Measurements from ENCODE around the gene SGMS1. TPM values are rescaled to one million over a fixed set of nuclear protein-coding genes. Genes with fewer than 3 reads are reported as not detected.
"Not testable (repeated sequence)": the region's sequence is repeated elsewhere in the genome, so short reads cannot be mapped to it uniquely, and the experiment has no call there.

SGMS1 gene
- total RNA-seq, 3 donors from 2014 or later (not counting 1 experiment from before 2014, with no cell fraction given): 24.5 to 32.7 (median 30.4) TPM

DNA sequence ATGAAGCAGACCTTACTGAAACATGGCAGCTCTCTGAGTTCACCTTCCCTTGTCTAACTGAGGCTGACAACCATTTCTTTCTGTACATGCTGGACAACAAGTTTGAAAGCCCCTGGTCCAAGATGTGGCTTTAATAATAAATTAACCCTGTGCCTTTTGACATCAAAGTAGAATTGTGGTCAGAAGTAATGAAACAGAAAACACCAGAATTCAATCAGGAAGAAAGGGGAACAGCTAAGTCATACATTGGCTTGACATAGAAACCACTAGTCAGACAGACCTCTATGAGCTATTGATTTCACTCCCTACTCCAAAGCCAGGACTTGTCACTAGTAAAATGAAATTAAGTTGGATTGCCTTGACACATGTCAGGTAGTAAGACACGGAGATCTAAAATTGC, 197.3 kb downstream of the SGMS1 start:
- Histone ChIP-seq H3K9me3 (ENCODE audit: control insufficient read depth, insufficient read depth, low read length) (no peaks in the 10 kb centered on the region), H3K4me1 (ENCODE audit: control insufficient read depth, insufficient read depth, low read length) (peaks cover 4% of the 10 kb centered on the region), H3K27me3 (ENCODE audit: control insufficient read depth, insufficient read depth, low read length) (no peaks in the 10 kb centered on the region), H3K36me3 (ENCODE audit: control insufficient read depth, insufficient read depth, low read length) (no peaks in the 10 kb centered on the region), H3K4me3 (ENCODE audit: low read length) (no peak overlapping the region), H3K27ac (ENCODE audit: low read length) (no peak overlapping the region)
- Mint-ChIP-seq H3K4me3 (no peak overlapping the region), H3K4me1 (peaks cover 15 to 17% of the 10 kb centered on the region in 2 donors), H3K36me3 (no peaks in the 10 kb centered on the region), H3K27ac (no peak overlapping the region), H3K9me3 (no peaks in the 10 kb centered on the region), H3K27me3 (ENCODE audit: low read depth in 2 of 2) (no peaks in the 10 kb centered on the region)
- intact Hi-C loops (cut with micrococcal nuclease): no loop called here
- TF ChIP-seq, protein P1, sequence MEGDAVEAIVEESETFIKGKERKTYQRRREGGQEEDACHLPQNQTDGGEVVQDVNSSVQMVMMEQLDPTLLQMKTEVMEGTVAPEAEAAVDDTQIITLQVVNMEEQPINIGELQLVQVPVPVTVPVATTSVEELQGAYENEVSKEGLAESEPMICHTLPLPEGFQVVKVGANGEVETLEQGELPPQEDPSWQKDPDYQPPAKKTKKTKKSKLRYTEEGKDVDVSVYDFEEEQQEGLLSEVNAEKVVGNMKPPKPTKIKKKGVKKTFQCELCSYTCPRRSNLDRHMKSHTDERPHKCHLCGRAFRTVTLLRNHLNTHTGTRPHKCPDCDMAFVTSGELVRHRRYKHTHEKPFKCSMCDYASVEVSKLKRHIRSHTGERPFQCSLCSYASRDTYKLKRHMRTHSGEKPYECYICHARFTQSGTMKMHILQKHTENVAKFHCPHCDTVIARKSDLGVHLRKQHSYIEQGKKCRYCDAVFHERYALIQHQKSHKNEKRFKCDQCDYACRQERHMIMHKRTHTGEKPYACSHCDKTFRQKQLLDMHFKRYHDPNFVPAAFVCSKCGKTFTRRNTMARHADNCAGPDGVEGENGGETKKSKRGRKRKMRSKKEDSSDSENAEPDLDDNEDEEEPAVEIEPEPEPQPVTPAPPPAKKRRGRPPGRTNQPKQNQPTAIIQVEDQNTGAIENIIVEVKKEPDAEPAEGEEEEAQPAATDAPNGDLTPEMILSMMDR (IDR thresholded peaks at IDR 0.05): no peak
- no peak for ATAC-seq
- no peak for DNase-seq
- WGBS (ENCODE audit: insufficient coverage): 67% methylated on average over 1 of the region's 1 CpG

DNA sequence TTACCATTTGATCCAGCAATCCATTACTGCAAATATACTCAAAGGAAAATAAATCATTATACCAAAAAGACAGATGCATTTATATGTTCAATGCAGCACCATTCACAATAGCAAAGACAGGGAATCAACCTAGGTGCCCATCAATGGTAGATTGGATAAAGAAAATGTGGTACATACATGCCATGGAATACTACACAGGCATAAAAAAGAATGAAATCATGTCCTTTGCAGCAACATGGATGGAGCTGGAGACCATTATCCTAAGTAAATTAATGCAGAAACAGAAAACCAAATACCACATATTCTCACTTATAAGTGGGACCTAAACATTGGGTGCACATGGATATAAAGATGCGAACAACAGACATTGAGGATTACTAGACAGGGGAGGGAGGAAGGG, 198.5 kb downstream of the SGMS1 start:
- H3K4me1 Mint-ChIP-seq: peaks cover 17 to 26% of the 10 kb centered on the region in 2 donors
- H3K27me3 ChIP-seq (ENCODE audit: control insufficient read depth, insufficient read depth, low read length); H3K9me3 Mint-ChIP-seq; H3K27me3 Mint-ChIP-seq (ENCODE audit: low read depth in 2 of 2); H3K9me3 ChIP-seq (ENCODE audit: control insufficient read depth, insufficient read depth, low read length); DNase-seq; ATAC-seq; H3K36me3 Mint-ChIP-seq; H3K4me1 ChIP-seq (ENCODE audit: control insufficient read depth, insufficient read depth, low read length); H3K4me3 Mint-ChIP-seq; intact Hi-C loops (cut with micrococcal nuclease); H3K4me3 ChIP-seq (ENCODE audit: low read length); H3K27ac Mint-ChIP-seq; H3K27ac ChIP-seq (ENCODE audit: low read length); H3K36me3 ChIP-seq (ENCODE audit: control insufficient read depth, insufficient read depth, low read length): not testable (repeated sequence)
- WGBS (ENCODE audit: insufficient coverage): no CpG with 5 or more reads among the region's 1 CpG

DNA sequence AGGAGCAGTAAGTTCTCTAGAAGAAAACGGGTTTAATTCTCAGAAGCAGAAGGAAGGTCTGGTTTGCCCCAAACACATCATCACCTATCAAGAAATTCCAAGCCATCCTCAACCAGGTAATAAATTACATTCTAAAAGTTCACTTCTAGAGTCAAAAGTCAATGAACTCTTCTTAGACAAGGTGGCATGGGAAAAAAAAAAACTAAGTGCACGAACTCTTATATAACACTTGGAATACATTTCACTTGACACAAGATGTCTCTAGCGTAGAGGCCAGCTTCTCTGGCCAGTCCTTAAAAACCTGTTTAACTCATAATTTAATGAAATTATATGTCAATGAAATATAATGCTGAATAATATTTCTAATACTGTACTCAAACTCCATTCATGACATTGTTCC, 200.3 kb downstream of the SGMS1 start:
- Mint-ChIP-seq H3K27me3 (ENCODE audit: low read depth in 2 of 2) (no peaks in the 10 kb centered on the region), H3K27ac (no peak overlapping the region), H3K4me1 (peaks cover 19 to 31% of the 10 kb centered on the region in 2 donors), H3K36me3 (no peaks in the 10 kb centered on the region), H3K9me3 (no peaks in the 10 kb centered on the region), H3K4me3 (no peak overlapping the region)
- H3K4me3 ChIP-seq (ENCODE audit: low read length): no peak overlapping the region
- peaks cover 7% of the 10 kb centered on the region for H3K4me1 ChIP-seq (ENCODE audit: control insufficient read depth, insufficient read depth, low read length)
- no peaks in the 10 kb centered on the region for H3K9me3 ChIP-seq (ENCODE audit: control insufficient read depth, insufficient read depth, low read length)
- no peaks in the 10 kb centered on the region for H3K27me3 ChIP-seq (ENCODE audit: control insufficient read depth, insufficient read depth, low read length)
- intact Hi-C loops (cut with micrococcal nuclease): no loop called here
- H3K36me3 ChIP-seq (ENCODE audit: control insufficient read depth, insufficient read depth, low read length): no peaks in the 10 kb centered on the region
- no peak overlapping the region for H3K27ac ChIP-seq (ENCODE audit: low read length)
- no peak for ATAC-seq
- TF ChIP-seq, protein P1 (IDR thresholded peaks at IDR 0.05): no peak
- WGBS (ENCODE audit: insufficient coverage): 93% methylated on average over 2 of the region's 3 CpGs
- DNase-seq: no peak

DNA sequence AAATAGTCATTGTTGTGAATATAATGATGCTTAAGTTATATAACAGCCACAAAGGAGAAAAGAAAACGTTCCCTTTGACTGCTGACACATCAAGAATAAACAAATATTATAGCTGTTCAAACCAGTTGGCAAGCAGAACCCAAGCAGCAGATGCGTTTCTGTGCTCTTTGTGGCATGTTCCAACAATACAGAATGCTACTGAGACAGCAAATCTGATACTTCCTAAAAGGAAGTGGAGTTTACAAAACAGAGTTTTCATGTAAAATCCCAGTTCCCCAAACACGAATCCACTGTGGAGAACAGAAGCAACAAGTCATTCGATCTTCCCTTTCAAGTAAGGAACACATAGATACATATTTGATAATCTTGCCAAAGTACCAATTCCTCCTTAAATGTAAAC, 201.5 kb downstream of the SGMS1 start:
- H3K27ac ChIP-seq (ENCODE audit: low read length): no peak overlapping the region
- peaks cover 7% of the 10 kb centered on the region for H3K4me1 ChIP-seq (ENCODE audit: control insufficient read depth, insufficient read depth, low read length)
- no peak overlapping the region for H3K4me3 ChIP-seq (ENCODE audit: low read length)
- intact Hi-C loops (cut with micrococcal nuclease): no loop called here
- no peaks in the 10 kb centered on the region for H3K9me3 Mint-ChIP-seq
- H3K4me3 Mint-ChIP-seq: no peak overlapping the region
- no peaks in the 10 kb centered on the region for H3K27me3 ChIP-seq (ENCODE audit: control insufficient read depth, insufficient read depth, low read length)
- H3K27me3 Mint-ChIP-seq (ENCODE audit: low read depth in 2 of 2): no peaks in the 10 kb centered on the region
- TF ChIP-seq, protein P1 (IDR thresholded peaks at IDR 0.05): no peak
- H3K9me3 ChIP-seq (ENCODE audit: control insufficient read depth, insufficient read depth, low read length): no peaks in the 10 kb centered on the region
- DNase-seq (no peak), ATAC-seq (no peak)
- H3K27ac Mint-ChIP-seq: no peak overlapping the region
- no peaks in the 10 kb centered on the region for H3K36me3 ChIP-seq (ENCODE audit: control insufficient read depth, insufficient read depth, low read length)
- H3K36me3 Mint-ChIP-seq: no peaks in the 10 kb centered on the region
- 54% methylated on average over 4 of the region's 4 CpGs for WGBS (ENCODE audit: insufficient coverage)
- H3K4me1 Mint-ChIP-seq: peaks cover 29 to 41% of the 10 kb centered on the region in 2 donors
